Tibial nerve (tissue), 4 donors: ENCODE data around the gene IL18R1. TPM values are rescaled to one million over a fixed set of nuclear protein-coding genes. Genes with fewer than 3 reads are reported as not detected.
"Not testable (repeated sequence)": the region's sequence is repeated elsewhere in the genome, so short reads cannot be mapped to it uniquely, and the experiment has no call there.

Source experiments
- DNase-seq, 2 donors: peaks; one replicate each; pipeline ENCODE4 v3.0.0-alpha.2; 2019; ENCODE audit warnings: low spot score in 2 of 2
- H3K27ac ChIP-seq, 4 donors: fragments of 200-600 bp; sonication (generic) in 3 of 4; one replicate each; pipeline ENCODE4 v1.5.1; 2017 to 2019; ENCODE audit warnings: mild to moderate bottlenecking in 1 of 4
- H3K27me3 ChIP-seq, 2 donors: fragments of 200-600 bp; sonication (generic) in 1 of 2; one replicate each; pipeline versions ENCODE4 v1.5.1 to v1.6.0; 2017 to 2019
- H3K36me3 ChIP-seq, 3 donors: fragments of 200-600 bp; sonication (generic); one replicate each; pipeline ENCODE4 v1.5.1; 2018 to 2019
- H3K4me1 ChIP-seq, 4 donors: fragments of 200-600 bp; sonication (generic) in 3 of 4; one replicate each; pipeline ENCODE4 v1.5.1; 2017 to 2019
- H3K4me3 ChIP-seq, 4 donors: fragments of 200-600 bp; sonication (generic) in 3 of 4; one replicate each; pipeline ENCODE4 v1.5.1; 2017 to 2019; ENCODE audit warnings: mild to moderate bottlenecking in 1 of 4, moderate library complexity in 1 of 4
- H3K9me3 ChIP-seq, 4 donors: fragments of 200-600 bp; sonication (generic) in 3 of 4; one replicate each; pipeline ENCODE4 v1.5.1; 2017 to 2019
- CTCF ChIP-seq, 5 experiments: fragments of 200-600 bp in 3 of 5; fragments of 450-650 bp in 2 of 5; sonication (generic) in 3 of 5; IDR thresholded peaks; one replicate each; pipeline ENCODE4 v1.5.1; 2016 to 2019; ENCODE audit warnings: antibody characterized with exemption in 5 of 5, mild to moderate bottlenecking in 3 of 5, moderate library complexity in 2 of 5
- EP300 ChIP-seq, 2 donors: sonication (generic); formaldehyde crosslinking; IDR thresholded peaks; one replicate each; pipeline ENCODE4 v1.6.1; 2017; ENCODE audit warnings: antibody characterized with exemption in 2 of 2, mild to moderate bottlenecking in 1 of 2
- POLR2A ChIP-seq, 2 donors: fragments of 450-650 bp; IDR thresholded peaks; one replicate each; pipeline ENCODE4 v1.6.1; 2017; ENCODE audit warnings: antibody characterized with exemption in 2 of 2, mild to moderate bottlenecking in 2 of 2, moderate library complexity in 2 of 2
- WGBS, 2 donors: methylation state at CpG; one replicate each; pipeline ENCODE4 v1.1.5; 2018; 5-methylcytosine and 5-hydroxymethylcytosine counted together
- total RNA-seq, 4 donors: library from RNA; depleted of rRNA; stranded (reverse); fragments of >200 nt; gene quantifications; one replicate each; pipeline ENCODE4 v1.1.0, GENCODE V29; 2016

Gene IL18R1
- total RNA-seq, 4 donors from 2014 or later = 1.7 to 3.9 (median 3.8) TPM

- no peak overlapping the region for H3K27ac ChIP-seq
- no peaks in the 10 kb centered on the region for H3K27me3 ChIP-seq
- DNase-seq = no peak
- 76 to 80% methylated on average over 3 of the region's 3 CpGs for WGBS, 2 donors
- no peaks in the 10 kb centered on the region for H3K4me1 ChIP-seq
- no peaks in the 10 kb centered on the region for H3K9me3 ChIP-seq
- H3K36me3 ChIP-seq = no peaks in the 10 kb centered on the region
- H3K4me3 ChIP-seq = no peak overlapping the region
- no peak for TF ChIP-seq POLR2A (IDR thresholded peaks at IDR 0.05)
- TF ChIP-seq CTCF (IDR thresholded peaks at IDR 0.05) = no peak
- TF ChIP-seq EP300 (IDR thresholded peaks at IDR 0.05) = no peak
These were observed 41.6 kb upstream of the IL18R1 start for GRCh38 chr2:102313950-102314349.

- Histone ChIP-seq H3K4me1 (no peaks in the 10 kb centered on the region), H3K4me3 (no peak overlapping the region), H3K27me3 (no peaks in the 10 kb centered on the region), H3K9me3 (no peaks in the 10 kb centered on the region), H3K36me3 (no peaks in the 10 kb centered on the region), H3K27ac (no peak overlapping the region)
- no peak for DNase-seq
- 69 to 83% methylated on average over 2 of the region's 2 CpGs for WGBS, 2 donors
- TF ChIP-seq EP300 (IDR thresholded peaks at IDR 0.05) (no peak), CTCF (IDR thresholded peaks at IDR 0.05) (no peak), POLR2A (IDR thresholded peaks at IDR 0.05) (no peak)
These were observed 39.7 kb upstream of the IL18R1 start for GRCh38 chr2:102315921-102316320.

GRCh38 chr2:102317715-102318114 is 37.9 kb upstream of the IL18R1 start:
- DNase-seq = no peak
- 13 to 20% methylated on average over 2 of the region's 2 CpGs for WGBS, 2 donors
- Histone ChIP-seq H3K9me3 (no peaks in the 10 kb centered on the region), H3K4me1 (no peaks in the 10 kb centered on the region), H3K36me3 (no peaks in the 10 kb centered on the region), H3K27ac (no peak overlapping the region), H3K4me3 (no peak overlapping the region), H3K27me3 (no peaks in the 10 kb centered on the region)
- TF ChIP-seq POLR2A (IDR thresholded peaks at IDR 0.05) (no peak), CTCF (IDR thresholded peaks at IDR 0.05) (no peak), EP300 (IDR thresholded peaks at IDR 0.05) (no peak)

GRCh38 chr2:102318437-102318836 is 37.2 kb upstream of the IL18R1 start:
- Histone ChIP-seq H3K9me3 (no peaks in the 10 kb centered on the region), H3K27me3 (no peaks in the 10 kb centered on the region), H3K27ac (no peak overlapping the region), H3K36me3 (no peaks in the 10 kb centered on the region), H3K4me1 (no peaks in the 10 kb centered on the region), H3K4me3 (no peak overlapping the region)
- TF ChIP-seq POLR2A (IDR thresholded peaks at IDR 0.05) (no peak), EP300 (IDR thresholded peaks at IDR 0.05) (no peak)
- DNase-seq = no peak
- WGBS, 2 donors = 89 to 93% methylated on average over 2 of the region's 2 CpGs

- H3K27ac ChIP-seq = no peak overlapping the region
- TF ChIP-seq POLR2A (IDR thresholded peaks at IDR 0.05) (no peak), EP300 (IDR thresholded peaks at IDR 0.05) (no peak), CTCF (IDR thresholded peaks at IDR 0.05) (no peak)
- WGBS, 2 donors = 76 to 91% methylated on average over 6 of the region's 6 CpGs
These were observed 33.5 kb upstream of the IL18R1 start for GRCh38 chr2:102321941-102322719.

GRCh38 chr2:102324914-102325313 is 30.7 kb upstream of the IL18R1 start:
- H3K4me3 ChIP-seq, H3K9me3 ChIP-seq, H3K27ac ChIP-seq, H3K4me1 ChIP-seq, H3K27me3 ChIP-seq, DNase-seq, H3K36me3 ChIP-seq: not testable (repeated sequence)
- WGBS, 2 donors = 89 to 93% methylated on average over 5 of the region's 5 CpGs

More at GRCh38 chr2:102321941-102322719, 33.5 kb upstream of the IL18R1 start:
- H3K4me1 ChIP-seq = no peaks in the 10 kb centered on the region
- H3K9me3 ChIP-seq = peaks cover 0 to 3% (median 0%) of the 10 kb centered on the region in 4 donors
- H3K4me3 ChIP-seq = no peak overlapping the region
- DNase-seq = no peak
- H3K27me3 ChIP-seq = no peaks in the 10 kb centered on the region
- H3K36me3 ChIP-seq = no peaks in the 10 kb centered on the region
